ENCODE measurements around the gene RALGAPA2. TPM values are rescaled to one million over a fixed set of nuclear protein-coding genes. Genes with fewer than 3 reads are reported as not detected.

Gene RALGAPA2
- total RNA-seq, 1 donor from 2014 or later, result 21.0 TPM

DNA sequence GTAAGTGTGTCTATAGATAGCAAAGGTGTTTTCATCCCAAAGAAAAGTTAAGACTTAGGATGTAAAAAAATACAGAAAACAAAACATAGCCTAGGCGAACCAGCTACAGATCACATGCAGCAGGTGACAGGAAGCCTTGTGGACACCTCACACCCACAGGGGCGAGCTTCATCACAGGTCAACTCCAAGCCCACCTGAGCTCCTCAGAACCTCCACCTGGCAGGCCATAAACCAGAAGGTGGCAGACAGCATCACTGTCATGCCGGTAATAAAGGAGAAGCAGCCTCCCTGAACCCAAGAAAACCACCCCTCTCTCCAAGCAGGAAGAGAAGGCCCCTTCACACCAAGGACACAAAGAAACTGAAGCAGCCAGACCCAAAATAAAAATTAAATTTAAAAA is 1.0 kb downstream of the RALGAPA2 start:
- peak overlapping the region; percentile 95 for H3K27ac ChIP-seq (replicated peaks)
- peak overlapping the region; percentile 93 for H3K4me3 ChIP-seq
- H3K27me3 ChIP-seq (ENCODE audit: low read depth), result no peaks in the 10 kb centered on the region
- no peaks in the 10 kb centered on the region for H3K36me3 ChIP-seq
- no peaks in the 10 kb centered on the region for H3K9me3 ChIP-seq (replicated peaks)
- DNase-seq, result no peak
- peaks cover 50% of the 10 kb centered on the region for H3K4me1 ChIP-seq
- intact Hi-C loops (cut with micrococcal nuclease), result no loop called here
- TF ChIP-seq CTCF (IDR thresholded peaks at IDR 0.05; ENCODE audit: borderline replicate concordance), result no peak

- H3K4me1 ChIP-seq, result peaks cover 57% of the 10 kb centered on the region
- TF ChIP-seq CTCF (IDR thresholded peaks at IDR 0.05; ENCODE audit: borderline replicate concordance), result no peak
- peak overlapping the region; percentile 93 for H3K4me3 ChIP-seq
- intact Hi-C loops (cut with micrococcal nuclease), result no loop called here
- H3K27me3 ChIP-seq (ENCODE audit: low read depth), result no peaks in the 10 kb centered on the region
- no peaks in the 10 kb centered on the region for H3K36me3 ChIP-seq
- no peaks in the 10 kb centered on the region for H3K9me3 ChIP-seq (replicated peaks)
- no peak for DNase-seq
- H3K27ac ChIP-seq (replicated peaks), result peak overlapping the region; percentile 95
Measured at GRCh38 chr20:20710443-20711315, 1.8 kb downstream of the RALGAPA2 start.

DNA sequence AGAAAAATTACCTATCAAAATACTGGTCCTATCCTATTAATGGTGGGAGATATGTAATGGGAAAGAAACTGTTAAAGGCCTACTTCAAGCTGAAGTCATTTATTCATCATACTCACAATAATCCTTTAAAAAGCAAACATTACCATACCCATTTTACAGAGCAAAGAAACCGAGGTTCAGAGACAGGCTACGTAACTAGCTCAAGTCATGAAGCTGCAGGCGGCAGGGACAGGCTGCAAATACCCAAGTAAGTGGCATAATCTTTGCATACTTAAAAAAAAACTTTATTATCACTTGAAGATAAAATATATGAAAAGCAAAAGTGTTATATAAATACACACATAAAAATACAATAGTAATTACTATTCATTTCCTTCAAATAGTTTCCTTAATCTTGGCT is 2.6 kb downstream of the RALGAPA2 start:
- peaks cover 57% of the 10 kb centered on the region for H3K4me1 ChIP-seq
- intact Hi-C loops (cut with micrococcal nuclease), result no loop called here
- no peak for DNase-seq
- H3K4me3 ChIP-seq, result peak overlapping the region; percentile 93
- no peaks in the 10 kb centered on the region for H3K9me3 ChIP-seq (replicated peaks)
- no peaks in the 10 kb centered on the region for H3K36me3 ChIP-seq
- TF ChIP-seq CTCF (IDR thresholded peaks at IDR 0.05; ENCODE audit: borderline replicate concordance), result no peak
- H3K27ac ChIP-seq (replicated peaks), result peak overlapping the region; percentile 95
- H3K27me3 ChIP-seq (ENCODE audit: low read depth), result no peaks in the 10 kb centered on the region

DNA sequence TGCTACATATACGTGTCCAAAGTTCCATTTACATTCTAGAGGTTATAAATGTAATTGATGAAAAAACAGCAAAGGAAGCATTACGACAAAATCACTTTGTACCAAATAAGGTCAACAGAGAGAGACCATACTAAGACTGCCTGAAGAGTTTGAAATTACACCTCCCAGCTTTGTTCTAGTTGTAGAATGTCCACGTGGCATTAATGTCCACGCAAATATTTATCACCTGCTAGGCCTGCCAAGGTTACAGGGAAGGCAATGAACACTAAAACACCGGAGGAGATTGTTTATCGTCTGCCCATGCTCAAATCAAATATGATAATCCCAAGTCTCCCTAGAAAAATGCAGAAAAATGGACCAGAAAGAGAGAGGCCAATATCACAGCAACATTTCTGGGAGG is 6.2 kb downstream of the RALGAPA2 start:
- H3K4me1 ChIP-seq, result peaks cover 41% of the 10 kb centered on the region
- intact Hi-C loops (cut with micrococcal nuclease), result no loop called here
- H3K4me3 ChIP-seq, result no peak overlapping the region
- no peak for DNase-seq
- no peaks in the 10 kb centered on the region for H3K9me3 ChIP-seq (replicated peaks)
- no peak overlapping the region for H3K27ac ChIP-seq (replicated peaks)
- H3K27me3 ChIP-seq (ENCODE audit: low read depth), result no peaks in the 10 kb centered on the region
- H3K36me3 ChIP-seq, result no peaks in the 10 kb centered on the region
- TF ChIP-seq CTCF (IDR thresholded peaks at IDR 0.05; ENCODE audit: borderline replicate concordance), result no peak

DNA sequence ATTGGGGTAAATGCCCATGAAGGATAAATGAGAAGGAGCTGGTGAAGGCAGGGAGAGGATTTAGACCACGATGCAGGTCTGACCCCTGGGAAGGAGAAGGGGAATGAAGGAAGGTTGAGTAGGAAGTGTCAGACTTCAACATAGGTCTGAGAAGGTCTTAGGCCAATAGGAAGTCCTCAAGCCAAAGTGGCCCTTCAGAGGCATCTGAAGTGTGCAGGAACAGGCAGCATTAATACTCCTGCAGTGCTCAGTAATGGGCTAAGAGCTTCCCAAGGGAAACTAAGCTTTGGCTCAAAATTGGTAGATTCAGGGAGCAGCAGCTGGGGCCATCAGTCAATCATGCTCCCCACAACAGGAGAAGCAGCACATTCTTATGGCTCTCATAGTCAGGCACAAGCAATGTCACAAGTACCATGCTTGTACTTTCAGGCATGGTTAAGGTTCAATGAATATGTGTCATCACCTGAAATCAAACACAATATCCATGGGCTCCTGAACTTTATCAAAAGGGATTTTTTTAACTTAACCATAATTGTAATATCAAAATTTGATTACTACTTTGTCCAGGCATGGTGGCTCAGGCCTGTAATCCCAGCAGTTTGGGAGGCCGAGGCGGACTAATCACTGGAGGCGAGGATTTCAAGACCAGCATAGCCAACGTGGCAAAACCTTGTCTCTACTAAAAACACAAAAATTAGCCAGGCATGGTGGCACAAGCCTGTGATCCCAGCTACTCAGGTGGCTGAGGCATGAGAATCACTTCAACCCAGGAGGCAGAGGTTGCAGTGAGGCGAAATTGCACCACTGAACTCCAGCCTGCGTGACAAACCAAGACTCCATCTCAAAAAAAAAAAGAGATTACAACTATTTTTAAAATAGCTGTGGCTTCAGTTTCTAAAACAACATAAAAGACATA is 9.9 kb downstream of the RALGAPA2 start:
- H3K27me3 ChIP-seq (ENCODE audit: low read depth), result no peaks in the 10 kb centered on the region
- intact Hi-C loops (cut with micrococcal nuclease), result no loop called here

More for the DNA sequence above, 9.9 kb downstream of the RALGAPA2 start:
- Histone ChIP-seq H3K27ac (replicated peaks) (no peak overlapping the region), H3K4me3 (no peak overlapping the region), H3K36me3 (no peaks in the 10 kb centered on the region), H3K4me1 (peaks cover 19% of the 10 kb centered on the region), H3K9me3 (replicated peaks) (peaks cover 3% of the 10 kb centered on the region)
- no peak for TF ChIP-seq CTCF (IDR thresholded peaks at IDR 0.05; ENCODE audit: borderline replicate concordance)
- no peak for DNase-seq
